ENCODE results near the gene PDXP.

PDXP gene

GRCh38 chr22:37705205-37705604, 46.7 kb downstream of the PDXP start:
- H3K27ac ChIP-seq (ENCODE audit: low read length, poor library complexity, severe bottlenecking), result no peak overlapping the region
- H2BK15ac ChIP-seq (ENCODE audit: low read depth, poor library complexity, severe bottlenecking), result no peak overlapping the region
- H4K91ac ChIP-seq (ENCODE audit: low read length), result no peak overlapping the region
- H3K9me3 ChIP-seq (ENCODE audit: control insufficient read depth, low read length), result no peaks in the 10 kb centered on the region
- no peak overlapping the region for H3K4me3 ChIP-seq (ENCODE audit: insufficient read depth in 1 of 2, low read depth in 1 of 2, low read length in 2 of 2)
- no peaks in the 10 kb centered on the region for H3K79me1 ChIP-seq (replicated peaks; ENCODE audit: low read length, poor library complexity, severe bottlenecking)
- H3K9ac ChIP-seq (ENCODE audit: low read length), result no peak overlapping the region
- no peak overlapping the region for H3K18ac ChIP-seq (ENCODE audit: low read depth in 1 of 2, low read length in 2 of 2)
- H3K36me3 ChIP-seq (ENCODE audit: control insufficient read depth in 1 of 2, insufficient read depth in 2 of 2, low read depth in 1 of 2, low read length in 2 of 2), result peaks cover 0 to 11% of the 10 kb centered on the region in 2 experiments
- no peak overlapping the region for H3K23ac ChIP-seq (ENCODE audit: low read length in 2 of 2)
- no peak overlapping the region for H3K4me2 ChIP-seq (ENCODE audit: low read length, poor library complexity, severe bottlenecking)
- DNase-seq, result no peak
- H2BK5ac ChIP-seq (ENCODE audit: low read depth, low read length, poor library complexity, severe bottlenecking), result no peak overlapping the region
- no peak overlapping the region for H2AFZ ChIP-seq (ENCODE audit: low read depth, low read length)
- WGBS, result 93% methylated on average over 2 of the region's 3 CpGs
- no peaks in the 10 kb centered on the region for H3K27me3 ChIP-seq (ENCODE audit: control insufficient read depth in 1 of 2, insufficient read depth in 1 of 2, low read length in 2 of 2)
- H3K14ac ChIP-seq (ENCODE audit: low read length in 2 of 2), result no peak overlapping the region
- no peaks in the 10 kb centered on the region for H3K4me1 ChIP-seq (ENCODE audit: control insufficient read depth, insufficient read depth, low read depth, low read length)
- H4K8ac ChIP-seq (ENCODE audit: low read length), result no peak overlapping the region
- H2AK5ac ChIP-seq (ENCODE audit: low read length, severe bottlenecking), result no peak overlapping the region
- H2BK120ac ChIP-seq (ENCODE audit: low read depth, low read length), result no peak overlapping the region
- no peak overlapping the region for H3K4ac ChIP-seq (ENCODE audit: low read depth in 1 of 2, low read length in 2 of 2)
- H2BK12ac ChIP-seq (ENCODE audit: low read length in 2 of 2), result no peak overlapping the region

GRCh38 chr22:37708580-37709444, 50.3 kb downstream of the PDXP start:
- Histone ChIP-seq H3K14ac (ENCODE audit: low read length in 2 of 2) (no peak overlapping the region), H2BK12ac (ENCODE audit: low read length in 2 of 2) (no peak overlapping the region), H2AFZ (ENCODE audit: low read depth, low read length) (no peak overlapping the region), H3K4me3 (ENCODE audit: insufficient read depth in 1 of 2, low read depth in 1 of 2, low read length in 2 of 2) (no peak overlapping the region), H4K91ac (ENCODE audit: low read length) (no peak overlapping the region), H3K27ac (ENCODE audit: low read length, poor library complexity, severe bottlenecking) (no peak overlapping the region), H3K18ac (ENCODE audit: low read depth in 1 of 2, low read length in 2 of 2) (no peak overlapping the region), H3K4me2 (ENCODE audit: low read length, poor library complexity, severe bottlenecking) (no peak overlapping the region), H2BK120ac (ENCODE audit: low read depth, low read length) (no peak overlapping the region), H3K79me1 (replicated peaks; ENCODE audit: low read length, poor library complexity, severe bottlenecking) (no peaks in the 10 kb centered on the region), H4K8ac (ENCODE audit: low read length) (no peak overlapping the region), H3K4ac (ENCODE audit: low read depth in 1 of 2, low read length in 2 of 2) (no peak overlapping the region), H3K36me3 (ENCODE audit: control insufficient read depth in 1 of 2, insufficient read depth in 2 of 2, low read depth in 1 of 2, low read length in 2 of 2) (peaks cover 0 to 18% of the 10 kb centered on the region in 2 experiments), H3K9ac (ENCODE audit: low read length) (no peak overlapping the region), H3K23ac (ENCODE audit: low read length in 2 of 2) (no peak overlapping the region), H3K27me3 (ENCODE audit: control insufficient read depth in 1 of 2, insufficient read depth in 1 of 2, low read length in 2 of 2) (no peaks in the 10 kb centered on the region), H2AK5ac (ENCODE audit: low read length, severe bottlenecking) (no peak overlapping the region), H2BK15ac (ENCODE audit: low read depth, poor library complexity, severe bottlenecking) (no peak overlapping the region), H3K9me3 (ENCODE audit: control insufficient read depth, low read length) (no peaks in the 10 kb centered on the region), H3K4me1 (ENCODE audit: control insufficient read depth, insufficient read depth, low read depth, low read length) (no peaks in the 10 kb centered on the region), H2BK5ac (ENCODE audit: low read depth, low read length, poor library complexity, severe bottlenecking) (no peak overlapping the region)
- WGBS, result 91% methylated on average over 25 of the region's 25 CpGs
- no peak for DNase-seq

- Histone ChIP-seq H3K4ac (ENCODE audit: low read depth in 1 of 2, low read length in 2 of 2) (no peak overlapping the region), H2BK120ac (ENCODE audit: low read depth, low read length) (no peak overlapping the region), H3K23ac (ENCODE audit: low read length in 2 of 2) (no peak overlapping the region), H2AFZ (ENCODE audit: low read depth, low read length) (no peak overlapping the region), H3K4me2 (ENCODE audit: low read length, poor library complexity, severe bottlenecking) (no peak overlapping the region), H3K36me3 (ENCODE audit: control insufficient read depth in 1 of 2, insufficient read depth in 2 of 2, low read depth in 1 of 2, low read length in 2 of 2) (peaks cover 0 to 18% of the 10 kb centered on the region in 2 experiments), H3K27ac (ENCODE audit: low read length, poor library complexity, severe bottlenecking) (no peak overlapping the region), H2BK12ac (ENCODE audit: low read length in 2 of 2) (no peak overlapping the region), H3K4me1 (ENCODE audit: control insufficient read depth, insufficient read depth, low read depth, low read length) (no peaks in the 10 kb centered on the region), H3K9ac (ENCODE audit: low read length) (no peak overlapping the region), H3K79me1 (replicated peaks; ENCODE audit: low read length, poor library complexity, severe bottlenecking) (no peaks in the 10 kb centered on the region), H2BK15ac (ENCODE audit: low read depth, poor library complexity, severe bottlenecking) (no peak overlapping the region), H4K8ac (ENCODE audit: low read length) (no peak overlapping the region), H3K27me3 (ENCODE audit: control insufficient read depth in 1 of 2, insufficient read depth in 1 of 2, low read length in 2 of 2) (no peaks in the 10 kb centered on the region), H2BK5ac (ENCODE audit: low read depth, low read length, poor library complexity, severe bottlenecking) (no peak overlapping the region), H2AK5ac (ENCODE audit: low read length, severe bottlenecking) (no peak overlapping the region), H3K4me3 (ENCODE audit: insufficient read depth in 1 of 2, low read depth in 1 of 2, low read length in 2 of 2) (no peak overlapping the region), H3K9me3 (ENCODE audit: control insufficient read depth, low read length) (no peaks in the 10 kb centered on the region), H3K18ac (ENCODE audit: low read depth in 1 of 2, low read length in 2 of 2) (no peak overlapping the region), H4K91ac (ENCODE audit: low read length) (no peak overlapping the region), H3K14ac (ENCODE audit: low read length in 2 of 2) (no peak overlapping the region)
- no peak for DNase-seq
- WGBS, result 96% methylated on average over 7 of the region's 15 CpGs
These were observed 50.9 kb downstream of the PDXP start for GRCh38 chr22:37709445-37709765.

GRCh38 chr22:37710675-37711074, 52.2 kb downstream of the PDXP start:
- Histone ChIP-seq H3K4me1 (ENCODE audit: control insufficient read depth, insufficient read depth, low read depth, low read length) (no peaks in the 10 kb centered on the region), H3K23ac (ENCODE audit: low read length in 2 of 2) (no peak overlapping the region), H3K27me3 (ENCODE audit: control insufficient read depth in 1 of 2, insufficient read depth in 1 of 2, low read length in 2 of 2) (no peaks in the 10 kb centered on the region), H3K27ac (ENCODE audit: low read length, poor library complexity, severe bottlenecking) (no peak overlapping the region), H3K4me2 (ENCODE audit: low read length, poor library complexity, severe bottlenecking) (no peak overlapping the region), H3K36me3 (ENCODE audit: control insufficient read depth in 1 of 2, insufficient read depth in 2 of 2, low read depth in 1 of 2, low read length in 2 of 2) (peaks cover 0 to 18% of the 10 kb centered on the region in 2 experiments), H2AK5ac (ENCODE audit: low read length, severe bottlenecking) (no peak overlapping the region), H3K4me3 (ENCODE audit: insufficient read depth in 1 of 2, low read depth in 1 of 2, low read length in 2 of 2) (no peak overlapping the region), H2AFZ (ENCODE audit: low read depth, low read length) (no peak overlapping the region), H3K4ac (ENCODE audit: low read depth in 1 of 2, low read length in 2 of 2) (no peak overlapping the region), H4K8ac (ENCODE audit: low read length) (no peak overlapping the region), H2BK12ac (ENCODE audit: low read length in 2 of 2) (no peak overlapping the region), H4K91ac (ENCODE audit: low read length) (no peak overlapping the region), H3K9me3 (ENCODE audit: control insufficient read depth, low read length) (no peaks in the 10 kb centered on the region), H2BK15ac (ENCODE audit: low read depth, poor library complexity, severe bottlenecking) (no peak overlapping the region), H2BK5ac (ENCODE audit: low read depth, low read length, poor library complexity, severe bottlenecking) (no peak overlapping the region), H3K9ac (ENCODE audit: low read length) (no peak overlapping the region), H3K18ac (ENCODE audit: low read depth in 1 of 2, low read length in 2 of 2) (no peak overlapping the region), H3K14ac (ENCODE audit: low read length in 2 of 2) (no peak overlapping the region), H2BK120ac (ENCODE audit: low read depth, low read length) (no peak overlapping the region), H3K79me1 (replicated peaks; ENCODE audit: low read length, poor library complexity, severe bottlenecking) (no peaks in the 10 kb centered on the region)
- WGBS, result 93% methylated on average over 3 of the region's 3 CpGs
- no peak for DNase-seq
